ENCODE measurements around the gene DUSP8. TPM values are rescaled to one million over a fixed set of nuclear protein-coding genes. Genes with fewer than 3 reads are reported as not detected.

Gene DUSP8
- total and polyA plus RNA-seq, 9 of the 15 experiments (the other 6 are each of a cell fraction or from before 2014, with no cell fraction given): 0.14 to 2.0 (median 0.86) TPM; not detected in 2

DNA sequence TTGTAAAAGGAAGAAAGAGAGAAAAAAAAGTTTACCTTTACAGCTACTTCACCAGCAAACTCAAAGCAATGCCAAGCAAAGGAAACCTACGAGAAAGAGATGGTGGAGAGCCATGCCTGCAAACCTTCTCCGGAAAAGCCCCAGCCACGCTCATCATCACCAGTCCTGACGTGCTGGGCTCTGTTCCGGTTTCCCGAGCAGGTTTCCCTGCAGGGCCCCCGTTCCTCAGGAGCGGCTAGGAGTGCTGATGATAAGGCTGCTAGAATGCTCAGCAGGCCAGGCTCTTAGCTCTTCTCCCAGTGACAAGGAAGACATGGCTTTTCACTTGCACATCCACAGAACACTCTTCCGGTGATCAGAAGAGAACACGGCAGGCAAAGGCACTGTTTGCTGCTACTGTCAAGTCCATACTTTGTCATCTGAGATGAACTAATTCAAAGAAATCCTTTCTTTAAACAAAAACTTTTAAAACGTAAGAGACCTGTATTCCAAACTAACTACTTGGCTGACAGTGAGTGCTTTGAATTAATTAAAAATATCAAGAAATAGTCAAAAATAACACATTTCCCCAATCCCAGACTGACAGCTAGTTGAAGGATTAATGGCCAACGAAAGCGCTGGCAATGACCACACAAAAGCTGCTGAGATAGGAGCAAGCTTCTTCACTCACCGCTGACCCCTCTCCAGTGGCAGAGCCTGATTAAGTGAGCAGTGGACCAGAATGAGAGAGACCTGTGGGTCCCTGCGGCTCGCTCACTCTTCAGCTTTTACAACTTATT, 35.8 kb downstream of the DUSP8 start (continued):
- TF ChIP-seq, protein P1, sequence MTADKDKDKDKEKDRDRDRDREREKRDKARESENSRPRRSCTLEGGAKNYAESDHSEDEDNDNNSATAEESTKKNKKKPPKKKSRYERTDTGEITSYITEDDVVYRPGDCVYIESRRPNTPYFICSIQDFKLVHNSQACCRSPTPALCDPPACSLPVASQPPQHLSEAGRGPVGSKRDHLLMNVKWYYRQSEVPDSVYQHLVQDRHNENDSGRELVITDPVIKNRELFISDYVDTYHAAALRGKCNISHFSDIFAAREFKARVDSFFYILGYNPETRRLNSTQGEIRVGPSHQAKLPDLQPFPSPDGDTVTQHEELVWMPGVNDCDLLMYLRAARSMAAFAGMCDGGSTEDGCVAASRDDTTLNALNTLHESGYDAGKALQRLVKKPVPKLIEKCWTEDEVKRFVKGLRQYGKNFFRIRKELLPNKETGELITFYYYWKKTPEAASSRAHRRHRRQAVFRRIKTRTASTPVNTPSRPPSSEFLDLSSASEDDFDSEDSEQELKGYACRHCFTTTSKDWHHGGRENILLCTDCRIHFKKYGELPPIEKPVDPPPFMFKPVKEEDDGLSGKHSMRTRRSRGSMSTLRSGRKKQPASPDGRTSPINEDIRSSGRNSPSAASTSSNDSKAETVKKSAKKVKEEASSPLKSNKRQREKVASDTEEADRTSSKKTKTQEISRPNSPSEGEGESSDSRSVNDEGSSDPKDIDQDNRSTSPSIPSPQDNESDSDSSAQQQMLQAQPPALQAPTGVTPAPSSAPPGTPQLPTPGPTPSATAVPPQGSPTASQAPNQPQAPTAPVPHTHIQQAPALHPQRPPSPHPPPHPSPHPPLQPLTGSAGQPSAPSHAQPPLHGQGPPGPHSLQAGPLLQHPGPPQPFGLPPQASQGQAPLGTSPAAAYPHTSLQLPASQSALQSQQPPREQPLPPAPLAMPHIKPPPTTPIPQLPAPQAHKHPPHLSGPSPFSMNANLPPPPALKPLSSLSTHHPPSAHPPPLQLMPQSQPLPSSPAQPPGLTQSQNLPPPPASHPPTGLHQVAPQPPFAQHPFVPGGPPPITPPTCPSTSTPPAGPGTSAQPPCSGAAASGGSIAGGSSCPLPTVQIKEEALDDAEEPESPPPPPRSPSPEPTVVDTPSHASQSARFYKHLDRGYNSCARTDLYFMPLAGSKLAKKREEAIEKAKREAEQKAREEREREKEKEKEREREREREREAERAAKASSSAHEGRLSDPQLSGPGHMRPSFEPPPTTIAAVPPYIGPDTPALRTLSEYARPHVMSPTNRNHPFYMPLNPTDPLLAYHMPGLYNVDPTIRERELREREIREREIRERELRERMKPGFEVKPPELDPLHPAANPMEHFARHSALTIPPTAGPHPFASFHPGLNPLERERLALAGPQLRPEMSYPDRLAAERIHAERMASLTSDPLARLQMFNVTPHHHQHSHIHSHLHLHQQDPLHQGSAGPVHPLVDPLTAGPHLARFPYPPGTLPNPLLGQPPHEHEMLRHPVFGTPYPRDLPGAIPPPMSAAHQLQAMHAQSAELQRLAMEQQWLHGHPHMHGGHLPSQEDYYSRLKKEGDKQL (CRISPR knock-in tag; IDR thresholded peaks at IDR 0.05; ENCODE audit: borderline replicate concordance): no peak
- TF ChIP-seq MEIS2 (IDR thresholded peaks at IDR 0.05; ENCODE audit: partially characterized antibody) (peak; percentile 52), MYC (IDR thresholded peaks at IDR 0.05; ENCODE audit: low read depth, low read length) (no peak), MYC (CRISPR knock-in tag; IDR thresholded peaks at IDR 0.05; ENCODE audit: borderline replicate concordance, low read depth) (no peak), IRF2 (CRISPR knock-in tag; IDR thresholded peaks at IDR 0.05) (no peak), SREBF2 (CRISPR knock-in tag; IDR thresholded peaks at IDR 0.05) (no peak)
- TF ChIP-seq, protein P2, sequence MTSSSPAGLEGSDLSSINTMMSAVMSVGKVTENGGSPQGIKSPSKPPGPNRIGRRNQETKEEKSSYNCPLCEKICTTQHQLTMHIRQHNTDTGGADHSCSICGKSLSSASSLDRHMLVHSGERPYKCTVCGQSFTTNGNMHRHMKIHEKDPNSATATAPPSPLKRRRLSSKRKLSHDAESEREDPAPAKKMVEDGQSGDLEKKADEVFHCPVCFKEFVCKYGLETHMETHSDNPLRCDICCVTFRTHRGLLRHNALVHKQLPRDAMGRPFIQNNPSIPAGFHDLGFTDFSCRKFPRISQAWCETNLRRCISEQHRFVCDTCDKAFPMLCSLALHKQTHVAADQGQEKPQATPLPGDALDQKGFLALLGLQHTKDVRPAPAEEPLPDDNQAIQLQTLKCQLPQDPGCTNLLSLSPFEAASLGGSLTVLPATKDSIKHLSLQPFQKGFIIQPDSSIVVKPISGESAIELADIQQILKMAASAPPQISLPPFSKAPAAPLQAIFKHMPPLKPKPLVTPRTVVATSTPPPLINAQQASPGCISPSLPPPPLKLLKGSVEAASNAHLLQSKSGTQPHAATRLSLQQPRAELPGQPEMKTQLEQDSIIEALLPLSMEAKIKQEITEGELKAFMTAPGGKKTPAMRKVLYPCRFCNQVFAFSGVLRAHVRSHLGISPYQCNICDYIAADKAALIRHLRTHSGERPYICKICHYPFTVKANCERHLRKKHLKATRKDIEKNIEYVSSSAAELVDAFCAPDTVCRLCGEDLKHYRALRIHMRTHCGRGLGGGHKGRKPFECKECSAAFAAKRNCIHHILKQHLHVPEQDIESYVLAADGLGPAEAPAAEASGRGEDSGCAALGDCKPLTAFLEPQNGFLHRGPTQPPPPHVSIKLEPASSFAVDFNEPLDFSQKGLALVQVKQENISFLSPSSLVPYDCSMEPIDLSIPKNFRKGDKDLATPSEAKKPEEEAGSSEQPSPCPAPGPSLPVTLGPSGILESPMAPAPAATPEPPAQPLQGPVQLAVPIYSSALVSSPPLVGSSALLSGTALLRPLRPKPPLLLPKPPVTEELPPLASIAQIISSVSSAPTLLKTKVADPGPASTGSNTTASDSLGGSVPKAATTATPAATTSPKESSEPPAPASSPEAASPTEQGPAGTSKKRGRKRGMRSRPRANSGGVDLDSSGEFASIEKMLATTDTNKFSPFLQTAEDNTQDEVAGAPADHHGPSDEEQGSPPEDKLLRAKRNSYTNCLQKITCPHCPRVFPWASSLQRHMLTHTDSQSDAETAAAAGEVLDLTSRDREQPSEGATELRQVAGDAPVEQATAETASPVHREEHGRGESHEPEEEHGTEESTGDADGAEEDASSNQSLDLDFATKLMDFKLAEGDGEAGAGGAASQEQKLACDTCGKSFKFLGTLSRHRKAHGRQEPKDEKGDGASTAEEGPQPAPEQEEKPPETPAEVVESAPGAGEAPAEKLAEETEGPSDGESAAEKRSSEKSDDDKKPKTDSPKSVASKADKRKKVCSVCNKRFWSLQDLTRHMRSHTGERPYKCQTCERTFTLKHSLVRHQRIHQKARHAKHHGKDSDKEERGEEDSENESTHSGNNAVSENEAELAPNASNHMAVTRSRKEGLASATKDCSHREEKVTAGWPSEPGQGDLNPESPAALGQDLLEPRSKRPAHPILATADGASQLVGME (CRISPR knock-in tag; IDR thresholded peaks at IDR 0.05): no peak
- TF ChIP-seq, protein P3, sequence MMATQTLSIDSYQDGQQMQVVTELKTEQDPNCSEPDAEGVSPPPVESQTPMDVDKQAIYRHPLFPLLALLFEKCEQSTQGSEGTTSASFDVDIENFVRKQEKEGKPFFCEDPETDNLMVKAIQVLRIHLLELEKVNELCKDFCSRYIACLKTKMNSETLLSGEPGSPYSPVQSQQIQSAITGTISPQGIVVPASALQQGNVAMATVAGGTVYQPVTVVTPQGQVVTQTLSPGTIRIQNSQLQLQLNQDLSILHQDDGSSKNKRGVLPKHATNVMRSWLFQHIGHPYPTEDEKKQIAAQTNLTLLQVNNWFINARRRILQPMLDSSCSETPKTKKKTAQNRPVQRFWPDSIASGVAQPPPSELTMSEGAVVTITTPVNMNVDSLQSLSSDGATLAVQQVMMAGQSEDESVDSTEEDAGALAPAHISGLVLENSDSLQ (IDR thresholded peaks at IDR 0.05): peak; percentile 26; the same call in 1 of the 2 replicates
- TF ChIP-seq, protein P4, sequence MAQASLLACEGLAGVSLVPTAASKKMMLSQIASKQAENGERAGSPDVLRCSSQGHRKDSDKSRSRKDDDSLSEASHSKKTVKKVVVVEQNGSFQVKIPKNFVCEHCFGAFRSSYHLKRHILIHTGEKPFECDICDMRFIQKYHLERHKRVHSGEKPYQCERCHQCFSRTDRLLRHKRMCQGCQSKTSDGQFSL (CRISPR knock-in tag; IDR thresholded peaks at IDR 0.05): no peak
- TF ChIP-seq, protein P4 (tag; IDR thresholded peaks at IDR 0.05): no peak
